Measurements from ENCODE around the gene MLKL. TPM values are rescaled to one million over a fixed set of nuclear protein-coding genes. Genes with fewer than 3 reads are reported as not detected.

MLKL gene
- total and polyA plus RNA-seq, 2 of the 13 experiments (the other 11 are each of a cell fraction or from before 2014, with no cell fraction given): 6.4 to 10.7 TPM

DNA sequence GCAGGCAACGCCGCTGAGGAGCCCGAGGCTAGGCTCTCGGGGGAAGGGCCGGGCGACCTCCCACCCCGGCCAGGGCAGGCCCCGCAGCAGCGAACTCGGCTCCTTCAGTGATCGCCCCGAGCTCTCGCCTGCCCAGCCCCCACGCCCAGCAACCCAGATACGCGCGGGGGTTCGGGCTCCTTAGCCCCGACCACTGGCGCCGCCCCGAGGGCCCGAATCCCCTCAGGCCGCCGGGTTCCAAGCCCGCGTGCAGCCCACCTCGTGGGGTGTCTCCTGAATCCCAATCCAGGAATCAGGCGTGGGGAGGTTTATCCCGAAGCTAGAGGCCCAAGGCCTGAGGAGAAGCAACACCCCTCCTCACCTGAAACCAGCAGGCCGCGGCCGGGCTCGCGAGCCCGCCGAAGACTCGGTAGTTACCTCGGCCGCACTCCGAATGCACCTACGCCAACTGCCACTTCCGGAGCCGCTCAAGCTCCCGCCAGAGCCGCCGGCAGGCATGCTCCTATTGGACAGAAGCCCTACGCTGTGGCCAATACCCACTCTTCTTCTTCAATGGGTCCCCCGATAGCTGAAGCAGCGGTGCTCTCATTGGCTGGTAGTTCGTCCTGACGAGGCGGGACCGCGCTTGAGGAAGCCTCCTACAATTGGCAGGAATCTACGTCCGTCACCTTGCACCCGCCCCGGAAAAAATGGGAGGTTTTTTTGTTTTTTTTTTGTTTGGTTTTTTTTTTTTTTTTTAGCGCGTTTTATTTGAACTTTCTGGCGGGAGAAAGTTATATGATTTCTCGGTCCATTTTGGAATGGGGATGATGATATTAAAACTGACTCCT lies 34.0 kb downstream of the MLKL start, which contains the start of gene RFWD3 (continued):
- TF ChIP-seq, protein P1, sequence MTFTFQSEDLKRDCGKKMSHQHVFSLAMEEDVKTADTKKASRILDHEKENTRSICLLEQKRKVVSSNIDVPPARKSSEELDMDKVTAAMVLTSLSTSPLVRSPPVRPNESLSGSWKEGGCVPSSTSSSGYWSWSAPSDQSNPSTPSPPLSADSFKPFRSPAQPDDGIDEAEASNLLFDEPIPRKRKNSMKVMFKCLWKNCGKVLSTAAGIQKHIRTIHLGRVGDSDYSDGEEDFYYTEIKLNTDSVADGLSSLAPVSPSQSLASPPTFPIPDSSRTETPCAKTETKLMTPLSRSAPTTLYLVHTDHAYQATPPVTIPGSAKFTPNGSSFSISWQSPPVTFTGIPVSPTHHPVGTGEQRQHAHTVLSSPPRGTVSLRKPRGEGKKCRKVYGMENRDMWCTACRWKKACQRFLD (CRISPR knock-in tag; IDR thresholded peaks at IDR 0.05; ENCODE audit: borderline replicate concordance): peak; percentile 91
- TF ChIP-seq ARNT2 (CRISPR knock-in tag; IDR thresholded peaks at IDR 0.05; ENCODE audit: low read depth) (no peak; the same call in 1 of the 2 replicates), ZBTB7A (CRISPR knock-in tag; IDR thresholded peaks at IDR 0.05) (no peak), ZNF33B (CRISPR knock-in tag; IDR thresholded peaks at IDR 0.05) (peak; percentile 72; the same call in 1 of the 2 replicates), SIN3B (IDR thresholded peaks at IDR 0.05; ENCODE audit: low read length) (peak; percentile 92), MXI1 (IDR thresholded peaks at IDR 0.05; ENCODE audit: borderline replicate concordance, low read depth, low read length) (peak; percentile 67; the same call in 1 of the 3 replicates), ZNF816 (CRISPR knock-in tag; IDR thresholded peaks at IDR 0.05; ENCODE audit: borderline replicate concordance) (peak; percentile 84), ZNF841 (CRISPR knock-in tag; IDR thresholded peaks at IDR 0.05; ENCODE audit: borderline replicate concordance) (no peak), ZNF737 (CRISPR knock-in tag; IDR thresholded peaks at IDR 0.05; ENCODE audit: borderline replicate concordance) (0 out of 2 replicates have a peak, but pooled peaks have one; percentile 29), E2F2 (CRISPR knock-in tag; IDR thresholded peaks at IDR 0.05; ENCODE audit: borderline replicate concordance) (no peak; the same call in 1 of the 2 replicates), BRD4 (CRISPR knock-in tag; IDR thresholded peaks at IDR 0.05) (peak; percentile 80; the same call in 1 of the 2 replicates), ZNF674 (CRISPR knock-in tag; IDR thresholded peaks at IDR 0.05; ENCODE audit: low read depth) (0 out of 2 replicates have a peak, but pooled peaks have one; percentile 52), E2F1 (CRISPR knock-in tag; IDR thresholded peaks at IDR 0.05) (peak; percentile 97), CEBPB (IDR thresholded peaks at IDR 0.05; ENCODE audit: borderline replicate concordance, low read depth, low read length) (no peak), ZFP36 (IDR thresholded peaks at IDR 0.05; ENCODE audit: borderline replicate concordance, low read depth, low read length, partially characterized antibody) (no peak), PTBP1 (IDR thresholded peaks at IDR 0.05; ENCODE audit: low read depth, low read length, poor library complexity, severe bottlenecking) (no peak), SIN3A (IDR thresholded peaks at IDR 0.05; ENCODE audit: borderline replicate concordance, low read depth, low read length) (peak; percentile 96), TGIF2 (CRISPR knock-in tag; IDR thresholded peaks at IDR 0.05) (peak; percentile 77), NRL (CRISPR knock-in tag; IDR thresholded peaks at IDR 0.05; ENCODE audit: borderline replicate concordance) (peak; percentile 86; the same call in 1 of the 2 replicates), ATF7 (IDR thresholded peaks at IDR 0.05) (no peak), ATF7 (CRISPR knock-in tag; IDR thresholded peaks at IDR 0.05) (peak; percentile 34; the same call in 1 of the 2 replicates), ZNF724P (CRISPR knock-in tag; IDR thresholded peaks at IDR 0.05; ENCODE audit: borderline replicate concordance) (peak; percentile 58; the same call in 1 of the 2 replicates)
- TF ChIP-seq, protein P2, sequence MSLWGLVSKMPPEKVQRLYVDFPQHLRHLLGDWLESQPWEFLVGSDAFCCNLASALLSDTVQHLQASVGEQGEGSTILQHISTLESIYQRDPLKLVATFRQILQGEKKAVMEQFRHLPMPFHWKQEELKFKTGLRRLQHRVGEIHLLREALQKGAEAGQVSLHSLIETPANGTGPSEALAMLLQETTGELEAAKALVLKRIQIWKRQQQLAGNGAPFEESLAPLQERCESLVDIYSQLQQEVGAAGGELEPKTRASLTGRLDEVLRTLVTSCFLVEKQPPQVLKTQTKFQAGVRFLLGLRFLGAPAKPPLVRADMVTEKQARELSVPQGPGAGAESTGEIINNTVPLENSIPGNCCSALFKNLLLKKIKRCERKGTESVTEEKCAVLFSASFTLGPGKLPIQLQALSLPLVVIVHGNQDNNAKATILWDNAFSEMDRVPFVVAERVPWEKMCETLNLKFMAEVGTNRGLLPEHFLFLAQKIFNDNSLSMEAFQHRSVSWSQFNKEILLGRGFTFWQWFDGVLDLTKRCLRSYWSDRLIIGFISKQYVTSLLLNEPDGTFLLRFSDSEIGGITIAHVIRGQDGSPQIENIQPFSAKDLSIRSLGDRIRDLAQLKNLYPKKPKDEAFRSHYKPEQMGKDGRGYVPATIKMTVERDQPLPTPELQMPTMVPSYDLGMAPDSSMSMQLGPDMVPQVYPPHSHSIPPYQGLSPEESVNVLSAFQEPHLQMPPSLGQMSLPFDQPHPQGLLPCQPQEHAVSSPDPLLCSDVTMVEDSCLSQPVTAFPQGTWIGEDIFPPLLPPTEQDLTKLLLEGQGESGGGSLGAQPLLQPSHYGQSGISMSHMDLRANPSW (CRISPR knock-in tag; IDR thresholded peaks at IDR 0.05; ENCODE audit: borderline replicate concordance): no peak; the same call in 1 of the 2 replicates

Data from HepG2 (cell line).